Hypothalamus (tissue), 51 donors: ENCODE data around the gene TFCP2.
"Not testable (repeated sequence)": the region's sequence is repeated elsewhere in the genome, so short reads cannot be mapped to it uniquely, and the experiment has no call there.

ENCODE experiments used
- DNase-seq, 51 donors: peaks; one replicate each; lab custom pipeline; 2025; lab: John Stamatoyannopoulos, UW

TFCP2 gene

DNA sequence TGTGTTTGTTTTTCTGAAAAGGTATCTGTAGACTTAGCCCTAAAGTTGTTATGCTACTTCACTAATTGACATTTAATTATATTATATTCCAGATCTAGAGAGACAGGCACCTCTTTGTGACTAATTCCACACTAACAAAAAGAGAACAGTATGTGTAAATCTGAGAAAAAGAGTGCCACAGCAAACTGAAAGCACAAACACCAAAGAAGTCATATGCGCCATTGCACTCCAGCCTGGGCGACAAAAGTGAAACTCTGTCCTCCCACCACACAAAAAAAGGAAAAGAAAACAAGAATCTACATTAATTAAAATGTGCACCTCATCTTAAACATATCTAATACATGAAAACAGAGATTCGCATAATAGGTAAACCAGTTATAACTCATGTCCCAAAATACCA, 85.1 kb downstream of the TFCP2 start:
- no peak for DNase-seq

DNA sequence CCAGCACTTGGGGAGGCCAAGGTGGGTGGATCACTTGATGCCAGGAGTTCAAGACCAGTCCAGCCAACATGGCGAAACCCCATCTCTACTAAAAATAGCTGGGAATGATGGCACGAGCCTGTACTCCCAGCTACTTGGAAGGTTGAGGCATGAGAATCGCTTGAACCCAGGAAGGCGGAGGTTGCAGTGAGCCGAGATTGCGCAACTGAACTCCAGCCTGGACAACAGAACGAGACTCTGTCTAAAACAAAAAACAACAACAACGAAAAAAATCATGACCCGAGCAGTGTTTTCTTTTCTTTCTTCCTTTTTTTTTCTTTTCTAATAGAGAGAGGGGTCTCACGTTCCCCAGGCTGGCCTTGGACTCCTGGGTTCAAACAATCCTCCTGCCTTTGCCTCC, 86.0 kb downstream of the TFCP2 start:
- no peak for DNase-seq

DNA sequence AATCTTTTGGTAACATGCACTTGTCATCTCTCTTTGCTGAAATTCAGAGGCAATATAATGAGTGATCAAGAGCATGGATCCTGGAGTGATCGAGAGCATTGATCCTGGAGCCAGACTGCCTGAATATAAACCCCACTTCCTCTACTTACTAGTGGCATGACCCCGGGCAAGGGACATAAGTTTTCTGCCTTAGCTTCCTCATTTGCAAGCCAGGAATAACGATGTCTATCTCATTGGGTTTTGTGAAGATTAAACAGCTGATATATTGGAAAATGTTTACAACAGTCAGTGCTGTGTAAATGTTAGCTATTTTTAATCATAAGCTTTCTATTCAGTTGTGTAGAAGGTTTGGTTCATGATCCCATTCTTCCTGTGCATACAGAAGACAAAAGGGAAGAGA, 87.2 kb downstream of the TFCP2 start:
- DNase-seq, result no peak

DNA sequence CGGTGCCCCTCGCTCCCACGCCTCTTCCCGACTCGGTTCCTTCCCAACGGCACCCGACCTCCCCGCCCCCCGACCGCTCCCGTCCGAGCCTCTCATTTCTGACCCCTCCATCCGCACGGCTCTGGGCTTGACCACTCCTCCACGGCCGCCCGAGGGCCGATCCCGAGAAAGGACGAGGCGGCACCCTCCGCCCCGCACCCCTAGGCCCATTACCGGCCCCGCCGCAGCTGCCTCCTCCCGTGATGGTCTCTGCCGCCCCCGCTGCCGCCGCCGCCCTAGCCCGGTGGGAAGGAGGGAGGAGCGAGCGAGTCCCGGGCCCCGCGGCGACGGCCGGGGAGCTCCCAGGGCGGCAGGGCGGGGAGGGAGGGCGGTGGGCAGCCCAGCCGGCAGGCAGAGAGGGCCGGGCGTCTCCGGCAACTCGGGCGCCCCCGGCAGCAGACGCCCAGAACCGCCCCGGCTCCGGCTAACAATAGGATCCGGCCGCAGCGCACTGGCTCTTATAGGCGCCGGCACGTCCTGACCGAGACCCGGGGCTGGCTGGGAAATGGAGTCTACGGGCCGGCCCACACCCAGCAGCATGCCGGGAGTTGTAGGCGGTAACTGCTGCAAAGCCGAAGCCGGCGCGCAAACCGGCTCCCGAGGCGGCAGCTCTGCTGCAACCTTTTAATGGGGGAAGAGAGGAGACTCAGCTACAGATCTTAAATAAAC, 89.7 kb downstream of the TFCP2 start, which contains the start of gene CSRNP2:
TSS of gene CSRNP2 (minus strand) at position 471 of the 708 bp plus-strand sequence. CDS start 7,035 bp downstream, outside the sequence.
- peak; percentile 46 to 99 (median 95) for DNase-seq

DNA sequence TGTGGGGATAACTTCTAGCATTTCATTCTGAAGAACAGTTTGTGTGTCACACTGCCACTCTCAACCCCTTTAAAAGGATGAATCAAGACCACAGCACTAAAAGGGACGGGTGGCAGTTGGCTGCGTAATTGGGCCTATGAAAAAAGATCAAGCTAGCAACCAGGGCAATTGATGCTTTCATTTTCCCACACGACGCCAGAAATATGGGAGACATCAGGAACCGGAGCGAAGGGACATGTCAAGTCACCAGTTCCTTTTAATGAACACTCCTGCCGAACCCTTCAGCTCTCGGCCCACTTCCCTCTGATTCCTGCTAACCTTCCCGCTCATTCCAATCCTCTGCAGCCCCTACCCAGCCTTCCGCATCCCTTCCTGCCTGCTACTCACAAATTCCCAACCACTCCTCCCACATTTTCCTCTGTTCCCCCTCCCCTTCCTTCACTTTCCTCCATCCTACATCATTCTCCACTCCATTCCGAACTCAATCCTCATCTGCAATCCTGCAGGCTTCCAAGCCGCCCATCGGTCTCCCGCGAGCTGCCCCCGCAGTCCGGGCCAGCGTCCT, 90.3 kb downstream of the TFCP2 start:
- DNase-seq, result peak in 22 of 51 donors; percentile 8 to 66 (median 35)

DNA sequence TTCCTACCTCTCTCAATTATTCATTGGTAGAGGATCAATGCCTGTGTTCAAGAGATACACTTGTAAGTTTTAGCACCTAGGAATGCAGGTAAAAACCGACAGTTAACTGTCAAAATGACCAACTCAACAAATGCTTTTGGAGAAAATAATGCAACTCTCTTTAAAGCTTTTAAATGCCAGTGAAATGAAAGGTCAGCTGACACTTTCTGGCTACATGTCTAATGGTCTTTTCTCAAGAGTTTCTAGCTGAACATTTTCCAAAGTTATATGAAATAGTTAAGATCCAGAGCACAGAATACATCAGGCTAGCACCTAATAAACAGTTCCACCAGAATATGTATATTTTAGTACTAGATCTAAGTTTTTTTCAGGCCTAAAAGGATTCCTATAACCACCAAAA, 91.5 kb downstream of the TFCP2 start:
- DNase-seq, result no peak

DNA sequence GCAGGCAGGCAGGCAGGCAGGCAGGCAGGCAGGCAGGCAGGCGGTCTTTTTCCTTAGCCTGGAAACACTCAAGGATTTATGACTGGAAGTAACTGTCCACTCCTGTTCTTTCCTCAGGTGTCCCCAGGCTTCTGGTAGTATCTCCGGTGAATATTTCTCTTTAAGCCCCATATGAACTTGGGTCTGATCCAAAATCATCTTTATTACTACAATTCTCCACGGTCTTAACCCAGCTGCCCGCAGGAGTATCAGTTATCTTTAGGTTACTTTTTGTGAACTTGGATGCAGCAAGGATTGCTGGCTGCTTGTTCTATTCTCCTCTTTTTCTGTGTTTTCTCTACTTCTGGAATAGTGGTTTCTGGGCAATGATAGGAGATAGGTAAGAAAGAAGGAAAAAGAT, 92.8 kb downstream of the TFCP2 start:
- DNase-seq, result no peak

DNA sequence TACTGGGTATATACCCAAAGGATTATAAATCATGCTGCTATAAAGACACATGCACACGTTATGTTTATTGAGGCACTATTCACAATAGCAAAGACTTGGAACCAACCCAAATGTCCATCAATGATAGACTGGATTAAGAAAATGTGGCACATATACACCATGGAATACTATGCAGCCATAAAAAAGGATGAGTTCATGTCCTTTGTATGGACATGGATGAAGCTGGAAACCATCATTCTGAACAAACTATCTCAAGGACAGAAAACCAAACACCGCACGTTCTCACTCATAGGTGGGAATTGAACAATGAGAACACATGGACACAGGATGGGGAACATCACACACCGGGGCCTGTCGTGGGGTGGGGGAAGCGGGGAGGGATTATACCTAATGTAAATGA, 94.1 kb downstream of the TFCP2 start:
- not testable (repeated sequence) for DNase-seq

DNA sequence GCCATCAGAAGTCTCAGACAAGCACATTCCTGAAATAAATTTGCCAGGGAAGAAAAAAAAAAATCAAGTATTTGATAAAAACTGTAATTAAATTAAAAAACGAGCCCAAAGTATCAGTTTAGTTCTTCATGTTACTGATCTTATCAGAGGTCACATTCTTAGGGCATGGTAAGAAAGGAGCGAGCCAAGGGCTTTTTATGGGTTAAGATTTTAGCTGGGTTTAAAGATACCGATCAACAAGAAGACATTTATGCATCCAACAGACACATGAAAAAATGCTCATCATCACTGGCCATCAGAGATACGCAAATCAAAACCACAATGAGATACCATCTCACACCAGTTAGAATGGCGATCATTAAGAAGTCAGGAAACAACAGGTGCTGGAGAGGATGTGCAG, 94.6 kb downstream of the TFCP2 start:
- DNase-seq, result not testable (repeated sequence)

DNA sequence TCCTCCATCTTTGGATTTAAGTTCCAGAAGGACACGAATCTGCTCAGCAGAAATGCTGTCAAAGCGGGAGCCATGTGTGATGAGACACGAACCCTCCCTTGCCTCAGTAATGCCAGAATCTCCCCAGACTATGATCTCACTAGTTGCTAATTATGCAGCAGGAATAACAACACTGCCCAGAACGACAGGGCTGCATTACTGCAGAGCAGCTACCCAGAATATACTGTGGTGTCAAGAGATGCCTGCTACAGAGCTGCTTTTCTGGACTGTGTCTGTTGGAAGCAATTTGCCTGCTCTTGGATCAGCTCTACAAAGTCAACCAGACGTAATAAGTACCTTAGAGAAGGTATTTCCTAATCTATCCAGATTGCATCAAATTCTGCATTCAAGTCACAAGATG, 95.0 kb downstream of the TFCP2 start:
- DNase-seq, result peak in 18 of 51 donors; percentile 8 to 62 (median 16)

DNA sequence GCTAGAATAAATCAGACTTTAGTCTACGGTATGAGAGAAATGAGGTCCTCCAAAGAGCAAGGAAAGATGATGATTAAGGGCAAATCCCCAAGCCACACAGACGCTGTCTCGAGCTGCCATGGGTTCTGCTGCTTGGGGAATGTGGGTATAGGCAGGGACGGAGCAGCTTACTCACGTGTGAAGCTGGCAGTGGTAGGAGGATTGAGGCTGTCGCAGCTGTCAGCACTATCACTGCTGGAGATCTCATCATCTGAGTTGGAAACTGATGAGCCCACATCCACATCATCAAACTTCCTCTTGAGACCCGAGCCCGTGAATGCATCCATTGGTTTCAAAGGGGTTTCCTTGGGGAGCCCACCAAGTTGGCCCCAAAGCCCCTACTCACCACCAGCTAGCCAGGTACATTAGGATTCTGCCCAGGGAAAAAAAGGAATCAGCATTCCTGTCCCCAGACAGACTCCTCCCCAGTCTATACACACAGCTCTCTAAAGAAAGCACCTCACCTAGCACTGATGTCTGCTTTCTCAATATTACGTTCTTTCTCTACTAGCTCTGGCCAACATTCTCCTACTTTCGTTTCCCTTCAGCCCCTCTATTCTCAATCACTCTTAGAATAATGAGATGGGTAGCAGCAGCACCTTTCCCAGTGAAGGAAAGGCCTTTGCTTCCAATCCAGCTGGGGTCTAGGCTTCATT, 96.6 kb downstream of the TFCP2 start:
- DNase-seq, result peak in 2 of 51 donors; percentile 7 to 34

DNA sequence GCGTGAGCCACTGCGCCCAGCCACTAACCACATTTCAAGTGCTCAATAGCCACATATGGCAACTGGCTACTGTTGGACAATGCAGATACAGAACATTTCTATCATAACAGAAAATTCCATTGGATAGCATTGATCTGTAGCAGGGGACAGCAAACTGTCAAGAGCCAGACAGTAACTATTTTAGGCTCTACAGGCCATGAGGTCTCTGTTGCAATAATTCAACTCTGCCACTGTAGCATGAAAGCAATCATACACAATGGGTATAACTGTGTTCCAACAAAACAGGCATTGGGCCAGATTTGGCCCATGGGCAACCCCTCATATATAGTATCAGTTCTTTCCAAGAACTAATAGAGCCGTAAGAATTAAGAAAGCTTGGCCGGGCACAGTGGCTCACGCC, 97.5 kb downstream of the TFCP2 start:
- DNase-seq, result no peak

DNA sequence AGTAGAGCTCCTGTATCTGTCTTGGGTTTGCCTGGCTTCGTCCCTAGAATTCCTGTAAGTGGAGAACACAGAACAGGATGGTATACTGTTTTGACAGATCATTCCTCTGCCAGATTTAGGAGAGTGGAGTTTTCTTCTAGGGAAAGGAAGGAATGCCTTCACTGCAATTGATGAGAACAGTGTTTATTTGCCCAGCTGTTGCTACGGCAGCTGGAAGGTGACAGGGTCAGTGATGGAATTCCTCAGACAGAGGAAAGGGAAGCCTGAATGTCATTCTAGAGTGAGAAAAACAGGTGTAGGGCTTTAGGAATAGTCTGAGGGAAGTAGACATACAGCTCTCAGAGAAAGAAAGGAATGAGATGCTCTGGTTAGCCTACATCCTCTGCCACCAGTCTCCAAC, 101.3 kb downstream of the TFCP2 start:
- no peak for DNase-seq

DNA sequence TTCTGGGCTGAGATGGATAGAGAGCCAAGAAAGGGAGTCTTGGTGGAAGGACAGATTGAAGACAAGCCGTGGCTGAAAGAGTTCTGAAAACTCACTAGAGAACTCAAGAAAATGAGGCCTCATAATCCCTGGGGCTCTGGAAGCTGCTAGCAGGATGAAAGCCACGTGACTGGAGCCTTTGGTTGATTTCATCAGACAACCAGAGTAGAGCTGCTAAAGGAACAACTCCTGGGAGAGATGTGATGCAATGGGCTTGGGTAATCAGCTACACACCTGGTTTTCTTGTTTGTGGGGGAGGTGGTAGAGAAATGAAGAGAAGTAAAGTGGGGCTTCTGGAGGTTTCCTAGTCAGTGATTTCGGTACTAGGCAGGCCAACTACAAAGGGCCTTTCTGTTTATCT, 102.9 kb downstream of the TFCP2 start:
- DNase-seq, result no peak

DNA sequence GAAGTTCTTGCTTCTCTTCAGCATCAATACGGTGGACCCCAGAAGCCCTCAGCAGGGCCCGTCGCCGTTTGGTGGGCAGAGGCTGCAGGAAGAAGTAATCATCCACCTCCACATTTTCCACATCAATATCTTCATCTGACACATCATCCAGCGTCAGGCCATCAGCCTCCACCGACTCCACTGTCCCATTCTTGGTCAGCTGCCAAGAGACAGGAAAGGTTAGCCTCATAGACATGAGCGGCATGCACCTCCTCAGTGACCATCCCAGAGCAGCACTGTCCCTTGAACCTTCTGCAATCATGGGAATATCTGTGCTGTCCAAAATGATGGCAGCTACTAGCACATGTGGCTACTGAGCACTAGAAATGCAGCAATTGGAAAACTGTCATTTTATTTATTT, 105.2 kb downstream of the TFCP2 start:
- DNase-seq, result no peak

DNA sequence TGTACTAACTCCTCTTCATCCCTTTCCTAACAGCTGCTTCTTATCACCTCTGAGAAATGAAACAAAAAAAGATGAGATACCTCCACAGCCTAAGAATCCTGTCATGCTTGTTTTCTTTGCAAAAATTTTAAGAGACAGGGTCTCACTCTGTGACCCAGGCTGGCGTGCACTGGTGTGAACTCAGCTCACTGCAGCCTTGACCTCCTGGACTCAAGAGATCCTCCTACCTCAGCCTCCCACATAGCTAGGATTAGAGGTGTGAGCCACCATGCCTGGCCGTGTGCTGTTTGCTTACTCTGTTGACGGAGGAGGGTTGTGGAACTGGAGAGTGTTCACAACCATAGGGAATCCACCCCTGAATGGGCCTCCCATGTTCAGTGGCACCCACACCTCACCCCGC, 105.7 kb downstream of the TFCP2 start:
- no peak for DNase-seq

DNA sequence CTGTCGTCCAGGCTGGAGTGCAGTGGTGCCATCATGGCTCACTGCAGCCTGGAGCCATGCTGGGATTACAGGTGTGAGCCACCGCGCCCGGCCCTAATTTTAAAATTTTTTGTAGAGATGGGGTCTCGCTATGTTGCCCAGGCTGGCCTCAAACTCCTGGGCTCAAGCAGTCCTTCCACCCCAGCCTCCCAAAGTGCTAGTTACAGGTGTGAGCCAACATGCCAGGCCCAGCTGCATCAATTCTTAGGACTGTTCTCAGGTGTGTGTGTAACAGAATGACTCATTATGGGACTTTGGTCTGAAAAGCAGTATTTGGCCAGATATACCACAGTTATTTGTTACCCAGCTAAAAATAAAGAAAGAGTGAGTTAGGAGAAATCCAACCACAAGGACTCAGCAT, 107.4 kb downstream of the TFCP2 start:
- no peak for DNase-seq

DNA sequence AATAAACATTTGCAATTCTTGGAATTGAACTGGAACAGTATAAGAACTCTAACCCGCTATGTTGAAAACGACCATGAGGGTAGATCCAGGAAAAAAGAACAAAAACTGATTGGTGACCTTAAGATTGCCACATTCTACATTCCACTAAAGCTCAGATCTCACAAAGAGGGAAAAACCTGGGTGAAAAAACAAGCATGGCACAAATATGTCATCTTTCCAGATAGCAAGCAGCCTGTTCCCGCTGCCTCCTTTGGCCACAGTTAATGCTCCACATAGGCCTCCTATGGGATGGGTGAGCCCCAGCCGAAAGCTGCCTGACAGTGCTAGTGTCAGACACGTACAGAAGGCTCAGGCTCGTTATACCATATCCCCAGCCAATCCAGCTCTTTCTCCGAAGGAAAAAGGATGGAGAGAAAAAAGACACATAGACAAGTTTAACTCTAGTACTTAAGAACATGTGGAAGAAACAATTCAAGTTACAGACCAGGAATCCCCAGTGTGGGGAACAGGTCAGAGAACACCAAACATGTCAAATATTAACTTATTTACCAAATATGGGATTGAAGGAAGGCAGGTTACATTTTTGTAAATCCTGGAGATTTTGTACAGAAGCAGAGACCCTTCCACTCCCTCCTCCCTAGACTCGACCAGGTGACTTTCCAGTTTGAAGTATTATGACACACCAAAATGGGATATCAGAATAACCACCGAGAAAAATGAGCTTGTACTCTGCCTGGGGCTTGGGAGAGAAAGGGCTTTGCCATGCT, 110.1 kb downstream of the TFCP2 start:
- no peak for DNase-seq

DNA sequence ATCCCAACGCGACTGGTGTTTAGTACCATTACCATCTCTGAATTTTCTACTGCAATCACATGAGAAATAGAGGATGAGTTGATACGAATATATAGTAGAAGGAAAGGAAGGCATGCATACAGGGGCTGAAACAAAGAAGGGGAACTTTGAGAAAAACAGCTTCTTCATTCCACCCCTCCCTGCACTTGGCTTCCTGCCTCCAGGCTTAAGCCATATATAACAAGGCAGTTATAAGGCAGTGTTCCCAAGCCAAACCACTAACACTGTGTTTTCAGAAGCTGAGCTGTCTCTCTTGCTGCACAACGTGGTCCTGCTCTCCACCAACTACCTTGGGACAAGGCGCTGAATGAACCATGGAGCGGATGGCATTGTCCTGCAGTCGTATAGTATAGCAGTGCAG, 113.8 kb downstream of the TFCP2 start:
- DNase-seq, result no peak

DNA sequence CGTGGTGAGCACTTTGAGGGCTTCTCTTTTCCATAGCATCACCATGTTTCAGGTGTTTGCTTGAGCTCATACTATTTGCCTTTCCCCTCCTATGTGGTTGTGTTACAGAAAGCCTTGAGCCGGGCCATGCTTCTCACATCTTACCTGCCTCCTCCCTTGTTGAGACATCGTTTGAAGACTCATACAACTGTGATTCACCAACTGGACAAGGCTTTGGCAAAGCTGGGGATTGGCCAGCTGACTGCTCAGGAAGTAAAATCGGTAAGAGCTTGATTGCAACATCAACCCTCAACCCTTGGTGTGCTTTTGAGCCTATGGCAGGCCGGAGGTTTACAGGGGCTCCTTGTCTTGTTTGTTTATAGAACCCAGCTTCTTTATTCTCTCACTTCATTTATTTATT, 116.7 kb downstream of the TFCP2 start:
- DNase-seq, result no peak

DNA sequence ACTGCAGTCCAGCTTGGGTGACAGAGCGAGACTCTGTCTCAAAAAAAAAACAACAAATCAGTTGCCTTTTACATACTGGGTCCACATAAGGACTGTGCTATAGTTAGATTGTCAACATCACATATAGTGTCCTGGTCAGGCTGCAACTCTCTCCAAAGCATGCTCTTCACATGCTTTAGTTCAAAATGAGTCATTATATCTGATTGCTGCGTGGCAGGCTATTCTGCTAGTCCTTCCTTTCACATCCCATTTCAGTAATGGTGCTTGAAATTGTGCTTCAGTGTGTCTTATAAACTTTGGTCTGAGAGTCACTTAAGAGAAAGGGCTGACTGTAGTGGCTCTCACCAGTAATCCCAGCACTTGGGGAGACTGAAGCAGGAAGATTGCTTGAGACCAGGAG, 117.9 kb downstream of the TFCP2 start:
- DNase-seq, result no peak
